GM13977 (cell line): ENCODE measurements around the gene PBXIP1.
"Not testable (repeated sequence)": the region's sequence is repeated elsewhere in the genome, so short reads cannot be mapped to it uniquely, and the experiment has no call there.

Experiments
- DNase-seq: peaks from one replicate; pipeline ENCODE4 v3.0.0; 2012; ENCODE audit warnings: low spot score
- CTCF ChIP-seq: IDR thresholded peaks from 2 replicates; pipeline ENCODE4 v1.5.1; 2012; ENCODE audit warnings: mild to moderate bottlenecking, control low read depth; ENCODE audit not compliant: insufficient read depth; ENCODE audit errors: extremely low read depth, missing control alignments
- in situ Hi-C: fragments of 300-500 bp; cut with MboI; formaldehyde crosslinking; loops from one replicate; pipeline ENCODE4 v1.12.0; 2022; ENCODE audit warnings: low sequenced_read_pairs, low pct_unique_long_range_greater_than_20kb, mixed read lengths, inconsistent platforms; ENCODE audit not compliant: unreplicated experiment

Gene PBXIP1

GRCh38 chr1:154999571-155000410 lies 43.9 kb upstream of the PBXIP1 start:
- TF ChIP-seq CTCF, result peak; percentile 0
- peak; percentile 84 for DNase-seq
- in situ Hi-C loops, result no loop called here

- peak; percentile 81 for DNase-seq
- TF ChIP-seq CTCF, result peak; percentile 82
- in situ Hi-C loops, result no loop called here
Observed at GRCh38 chr1:154998818-154999570, 43.1 kb upstream of the PBXIP1 start.

- peak; percentile 31 for TF ChIP-seq CTCF
- no peak for DNase-seq
- in situ Hi-C loops, result no loop called here
Observed at GRCh38 chr1:154998201-154998780, 42.4 kb upstream of the PBXIP1 start.

GRCh38 chr1:154996966-154997701 lies 41.2 kb upstream of the PBXIP1 start:
- no peak for TF ChIP-seq CTCF
- in situ Hi-C loops, result no loop called here
- no peak for DNase-seq

- in situ Hi-C loops, DNase-seq: not testable (repeated sequence)
- TF ChIP-seq CTCF, result peak; percentile 27
Observed at GRCh38 chr1:154995301-154995983, 39.5 kb upstream of the PBXIP1 start.

- in situ Hi-C loops, result no loop called here
- TF ChIP-seq CTCF, result no peak
- DNase-seq, result no peak
Observed at GRCh38 chr1:154994591-154994990, 38.7 kb upstream of the PBXIP1 start.
